Peyer's patch (tissue), 4 donors: ENCODE data around the gene IFI30. TPM values are rescaled to one million over a fixed set of nuclear protein-coding genes. Genes with fewer than 3 reads are reported as not detected.

Experiments
- DNase-seq, 3 donors: peaks; one replicate each; pipeline ENCODE4 v3.0.0-alpha.2; 2017 to 2019
- H3K27ac ChIP-seq, 4 donors: fragments of 200-600 bp; sonication (generic); one replicate each; pipeline ENCODE4 v1.5.1; 2016 to 2019
- H3K27me3 ChIP-seq, 2 donors: fragments of 200-600 bp; sonication (generic); one replicate each; pipeline ENCODE4 v1.5.1; 2019
- H3K36me3 ChIP-seq, 3 donors: fragments of 200-600 bp; sonication (generic); one replicate each; pipeline ENCODE4 v1.5.1; 2016 to 2019
- H3K4me1 ChIP-seq, 4 donors: fragments of 200-600 bp; sonication (generic); one replicate each; pipeline ENCODE4 v1.5.1; 2016 to 2019
- H3K4me3 ChIP-seq, 4 donors: fragments of 200-600 bp; sonication (generic); 1 replicate in 3 of 4; 2 replicates in 1 of 4; pipeline ENCODE4 v1.5.1; 2016 to 2019; ENCODE audit warnings: mild to moderate bottlenecking in 1 of 4
- H3K9me3 ChIP-seq, 4 donors: fragments of 200-600 bp; sonication (generic); one replicate each; pipeline ENCODE4 v1.5.1; 2016 to 2019; ENCODE audit warnings: mild to moderate bottlenecking in 1 of 4
- CTCF ChIP-seq, 6 experiments: fragments of 450-650 bp in 4 of 6; fragments of 200-600 bp in 2 of 6; sonication (generic) in 1 of 6; IDR thresholded peaks; one replicate each; pipeline ENCODE4 v1.5.1; 2017 to 2019; ENCODE audit warnings: antibody characterized with exemption in 6 of 6, mild to moderate bottlenecking in 3 of 6, moderate library complexity in 1 of 6
- POLR2A ChIP-seq, 2 donors: fragments of 450-650 bp; IDR thresholded peaks; one replicate each; pipeline ENCODE4 v1.5.1; 2017; ENCODE audit warnings: antibody characterized with exemption in 2 of 2, mild to moderate bottlenecking in 2 of 2, moderate library complexity in 2 of 2
- total RNA-seq, 4 donors: library from RNA; depleted of rRNA; stranded (reverse); fragments of >200 nt; gene quantifications; one replicate each; pipeline ENCODE4 v1.1.0, GENCODE V29; 2016

The IFI30 gene
- total RNA-seq, 4 donors from 2014 or later: 54.9 to 109 (median 60.7) TPM

GRCh38 chr19:18140473-18140872, 33.1 kb upstream of the IFI30 start:
- no peaks in the 10 kb centered on the region for H3K9me3 ChIP-seq
- no peak for DNase-seq
- no peak overlapping the region for H3K4me3 ChIP-seq
- no peak overlapping the region for H3K27ac ChIP-seq
- TF ChIP-seq CTCF (IDR thresholded peaks at IDR 0.05) (no peak), POLR2A (IDR thresholded peaks at IDR 0.05) (no peak)
- no peaks in the 10 kb centered on the region for H3K27me3 ChIP-seq
- peaks cover 0 to 81% (median 0%) of the 10 kb centered on the region in 3 donors for H3K36me3 ChIP-seq
- no peaks in the 10 kb centered on the region for H3K4me1 ChIP-seq

GRCh38 chr19:18141031-18141430, 32.6 kb upstream of the IFI30 start:
- Histone ChIP-seq H3K27ac (no peak overlapping the region), H3K9me3 (no peaks in the 10 kb centered on the region), H3K27me3 (no peaks in the 10 kb centered on the region), H3K4me3 (no peak overlapping the region), H3K4me1 (no peaks in the 10 kb centered on the region), H3K36me3 (peaks cover 0 to 87% (median 0%) of the 10 kb centered on the region in 3 donors)
- TF ChIP-seq CTCF (IDR thresholded peaks at IDR 0.05): no peak
- TF ChIP-seq POLR2A (IDR thresholded peaks at IDR 0.05): no peak
- no peak for DNase-seq

- Histone ChIP-seq H3K9me3 (no peaks in the 10 kb centered on the region), H3K27me3 (no peaks in the 10 kb centered on the region), H3K4me3 (no peak overlapping the region), H3K27ac (no peak overlapping the region), H3K4me1 (no peaks in the 10 kb centered on the region), H3K36me3 (peaks cover 0 to 85% (median 0%) of the 10 kb centered on the region in 3 donors)
- TF ChIP-seq POLR2A (IDR thresholded peaks at IDR 0.05) (no peak), CTCF (IDR thresholded peaks at IDR 0.05) (no peak)
- DNase-seq: no peak
Measured at GRCh38 chr19:18143902-18144301, 29.7 kb upstream of the IFI30 start.

GRCh38 chr19:18144361-18144760, 29.3 kb upstream of the IFI30 start:
- Histone ChIP-seq H3K4me1 (no peaks in the 10 kb centered on the region), H3K27me3 (no peaks in the 10 kb centered on the region), H3K27ac (no peak overlapping the region), H3K36me3 (peaks cover 0 to 85% (median 0%) of the 10 kb centered on the region in 3 donors), H3K9me3 (no peaks in the 10 kb centered on the region), H3K4me3 (no peak overlapping the region)
- no peak for DNase-seq
- no peak for TF ChIP-seq CTCF (IDR thresholded peaks at IDR 0.05)
- TF ChIP-seq POLR2A (IDR thresholded peaks at IDR 0.05): no peak

GRCh38 chr19:18144906-18145305, 28.7 kb upstream of the IFI30 start:
- Histone ChIP-seq H3K27ac (no peak overlapping the region), H3K9me3 (no peaks in the 10 kb centered on the region), H3K4me1 (no peaks in the 10 kb centered on the region), H3K27me3 (no peaks in the 10 kb centered on the region), H3K4me3 (no peak overlapping the region), H3K36me3 (peaks cover 0 to 84% (median 0%) of the 10 kb centered on the region in 3 donors)
- TF ChIP-seq POLR2A (IDR thresholded peaks at IDR 0.05) (no peak), CTCF (IDR thresholded peaks at IDR 0.05) (no peak)
- DNase-seq: no peak
